Endodermal cell (in vitro differentiated cells): ENCODE results near the gene CYP11A1. TPM values are rescaled to one million over a fixed set of nuclear protein-coding genes. Genes with fewer than 3 reads are reported as not detected.

Experiments used
- DNase-seq: peaks from one replicate; pipeline ENCODE4 v3.0.0-alpha.2; 2017
- H3K27ac ChIP-seq: 2 replicates; pipeline ENCODE4 v1.5.1; 2013; ENCODE audit warnings: mild to moderate bottlenecking, low read depth, low read length, moderate library complexity
- H3K27me3 ChIP-seq: 2 replicates; pipeline ENCODE4 v1.6.1; 2013; ENCODE audit warnings: mild to moderate bottlenecking, low read length, moderate library complexity; ENCODE audit not compliant: insufficient read depth, control insufficient read depth, poor library complexity, severe bottlenecking
- H3K36me3 ChIP-seq: 2 replicates; pipeline ENCODE4 v1.7.0; 2013; ENCODE audit warnings: mild to moderate bottlenecking, low read length, moderate library complexity; ENCODE audit not compliant: control insufficient read depth, insufficient read depth
- H3K4me1 ChIP-seq: one replicate; pipeline ENCODE4 v1.7.0; 2013; ENCODE audit warnings: low read length; ENCODE audit not compliant: control insufficient read depth, insufficient read depth
- H3K4me3 ChIP-seq: 2 replicates; pipeline ENCODE4 v1.5.1; 2013; ENCODE audit warnings: mild to moderate bottlenecking, low read length, moderate library complexity
- H3K9ac ChIP-seq: 2 replicates; pipeline ENCODE4 v1.6.1; 2013; ENCODE audit warnings: mild to moderate bottlenecking, low read length, moderate library complexity; ENCODE audit not compliant: poor library complexity, severe bottlenecking; ENCODE audit errors: extremely low read depth
- H3K9me3 ChIP-seq: 2 replicates; pipeline ENCODE4 v1.6.1; 2013; ENCODE audit warnings: mild to moderate bottlenecking, low read length, moderate library complexity; ENCODE audit not compliant: control insufficient read depth
- H3K27ac Mint-ChIP-seq: 2 replicates; pipeline ENCODE4 v1.8.0; 2020; ENCODE audit warnings: mixed read lengths
- H3K27me3 Mint-ChIP-seq: 2 replicates; pipeline ENCODE4 v1.8.0; 2021; ENCODE audit warnings: mild to moderate bottlenecking, mixed read lengths; ENCODE audit not compliant: insufficient read depth
- H3K36me3 Mint-ChIP-seq: 2 replicates; pipeline ENCODE4 v1.8.0; 2020; ENCODE audit warnings: low read depth, mixed read lengths
- H3K4me1 Mint-ChIP-seq: 2 replicates; pipeline ENCODE4 v1.8.0; 2020; ENCODE audit warnings: mixed read lengths
- H3K4me3 Mint-ChIP-seq: 2 replicates; pipeline ENCODE4 v1.8.0; 2020; ENCODE audit warnings: mild to moderate bottlenecking, moderate library complexity, mixed read lengths
- H3K9me3 Mint-ChIP-seq: 2 replicates; pipeline ENCODE4 v1.8.0; 2020; ENCODE audit warnings: mild to moderate bottlenecking, mixed read lengths
- CTCF ChIP-seq: fragments of 200-600 bp; sonication (generic); conservative IDR thresholded peaks from 2 replicates; pipeline ENCODE4 v1.5.0; 2021; ENCODE audit warnings: antibody characterized with exemption, mild to moderate bottlenecking
- WGBS, 2 experiments: methylation state at CpG; one replicate each; pipeline versions ENCODE4 v1.1.5 to v1.1.7; 2013; ENCODE audit warnings: missing lambda C conversion rate in 2 of 2, mixed read lengths in 1 of 2; ENCODE audit not compliant: insufficient coverage in 1 of 2, insufficient read length in 1 of 2; 5-methylcytosine and 5-hydroxymethylcytosine counted together
- total RNA-seq, 2 donors: library from RNA; stranded (reverse); fragmentation: NEBNext Ultra II Directional in 1 of 2; extraction: Animal tissue kit (Norgen Biotek cat#: 25700) in 1 of 2; gene quantifications; 2 replicates in 1 of 2; 3 replicates in 1 of 2; pipeline ENCODE4 v1.2.1, GENCODE V29; 2021

CYP11A1 gene
- total RNA-seq, 2 donors from 2014 or later = 4.8 to 5.3 TPM

- H3K4me1 ChIP-seq = peaks cover 5% of the 10 kb centered on the region
- Mint-ChIP-seq H3K4me1 (peaks cover 7% of the 10 kb centered on the region), H3K4me3 (no peak overlapping the region), H3K27me3 (peaks cover 6% of the 10 kb centered on the region), H3K36me3 (no peaks in the 10 kb centered on the region), H3K9me3 (no peaks in the 10 kb centered on the region), H3K27ac (peak overlapping the region; percentile 18)
- no peaks in the 10 kb centered on the region for H3K9me3 ChIP-seq
- no peak overlapping the region for H3K9ac ChIP-seq
- no peak for DNase-seq
- H3K27ac ChIP-seq = no peak overlapping the region
- no peaks in the 10 kb centered on the region for H3K36me3 ChIP-seq
- TF ChIP-seq CTCF = no peak
- H3K4me3 ChIP-seq = no peak overlapping the region
- no peaks in the 10 kb centered on the region for H3K27me3 ChIP-seq
- 87 to 93% methylated on average over 13 to 17 of the region's 17 CpGs for WGBS, 2 experiments
These were observed 28.1 kb upstream of the CYP11A1 start for GRCh38 chr15:74395319-74396145.

GRCh38 chr15:74394090-74394846, 26.8 kb upstream of the CYP11A1 start:
- Histone ChIP-seq H3K27ac (no peak overlapping the region), H3K27me3 (no peaks in the 10 kb centered on the region), H3K4me3 (no peak overlapping the region), H3K36me3 (no peaks in the 10 kb centered on the region), H3K9me3 (no peaks in the 10 kb centered on the region), H3K9ac (no peak overlapping the region), H3K4me1 (peaks cover 5% of the 10 kb centered on the region)
- peaks cover 6% of the 10 kb centered on the region for H3K27me3 Mint-ChIP-seq
- H3K4me1 Mint-ChIP-seq = peaks cover 13% of the 10 kb centered on the region
- no peak for TF ChIP-seq CTCF
- no peaks in the 10 kb centered on the region for H3K36me3 Mint-ChIP-seq
- no peak overlapping the region for H3K4me3 Mint-ChIP-seq
- WGBS, 2 experiments = 92 to 98% methylated on average over 11 of the region's 11 CpGs
- no peaks in the 10 kb centered on the region for H3K9me3 Mint-ChIP-seq
- DNase-seq = no peak
- H3K27ac Mint-ChIP-seq = no peak overlapping the region

GRCh38 chr15:74393423-74393822, 26.0 kb upstream of the CYP11A1 start:
- WGBS, 2 experiments = 90 to 94% methylated on average over 11 to 13 of the region's 13 CpGs
- Histone ChIP-seq H3K4me1 (peaks cover 5% of the 10 kb centered on the region), H3K9ac (no peak overlapping the region), H3K36me3 (no peaks in the 10 kb centered on the region), H3K9me3 (no peaks in the 10 kb centered on the region), H3K27ac (no peak overlapping the region), H3K4me3 (no peak overlapping the region), H3K27me3 (no peaks in the 10 kb centered on the region)
- no peak overlapping the region for H3K4me3 Mint-ChIP-seq
- TF ChIP-seq CTCF = no peak
- no peaks in the 10 kb centered on the region for H3K36me3 Mint-ChIP-seq
- H3K27me3 Mint-ChIP-seq = peaks cover 6% of the 10 kb centered on the region
- DNase-seq = no peak
- no peak overlapping the region for H3K27ac Mint-ChIP-seq
- no peaks in the 10 kb centered on the region for H3K9me3 Mint-ChIP-seq
- H3K4me1 Mint-ChIP-seq = peaks cover 16% of the 10 kb centered on the region
